DND-41 (cell line): ENCODE results near the gene IL4I1.

ENCODE experiments used
- CTCF ChIP-seq: IDR thresholded peaks from 2 replicates; pipeline ENCODE4 v1.5.1; 2012; ENCODE audit warnings: borderline replicate concordance, low read length, moderate library complexity, mild to moderate bottlenecking; ENCODE audit not compliant: poor library complexity, severe bottlenecking; ENCODE audit errors: extremely low read depth
- EZH2 ChIP-seq: IDR thresholded peaks from 3 replicates; pipeline ENCODE4 v1.6.1; 2012; ENCODE audit warnings: borderline replicate concordance, low read depth, mild to moderate bottlenecking, moderate library complexity, low read length, inconsistent platforms; ENCODE audit not compliant: severe bottlenecking

GRCh38 chr19:49856574-49857021, 40.1 kb downstream of the IL4I1 start:
- TF ChIP-seq CTCF, result no peak
- no peak for TF ChIP-seq EZH2
